ENCODE measurements around the gene WDR74.
A peak's percentile ranks its signal among the peaks of the same experiment; 100 is the strongest.

Gene WDR74

DNA sequence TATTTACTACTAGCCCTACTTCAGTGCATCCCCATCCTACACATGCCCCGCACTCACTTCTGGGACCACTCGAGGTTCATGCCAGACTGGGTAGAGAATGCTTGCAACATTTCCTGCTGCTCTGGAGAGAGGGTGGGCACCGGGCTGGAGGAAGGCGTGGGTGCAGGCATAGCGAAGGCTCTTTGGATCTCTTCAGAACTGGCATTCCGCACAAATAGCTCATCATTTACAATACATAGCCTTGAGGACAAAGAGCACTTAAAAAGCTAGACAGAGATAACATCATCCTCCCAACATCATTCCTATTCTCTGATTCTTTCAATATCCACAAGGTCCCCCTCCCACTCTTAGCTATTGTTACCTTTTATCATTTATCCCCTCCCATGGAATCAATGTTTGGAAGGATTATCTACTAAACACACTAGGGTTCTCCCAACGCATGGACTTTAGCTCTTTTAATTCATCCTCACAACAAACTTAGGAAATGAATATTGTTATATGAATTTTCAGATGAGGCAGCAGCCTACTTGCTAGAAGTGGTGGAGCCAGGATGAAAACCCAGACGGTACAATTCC, 45.1 kb downstream of the WDR74 start:
- no peak for DNase-seq (ENCODE audit: low read depth, low spot score)

DNA sequence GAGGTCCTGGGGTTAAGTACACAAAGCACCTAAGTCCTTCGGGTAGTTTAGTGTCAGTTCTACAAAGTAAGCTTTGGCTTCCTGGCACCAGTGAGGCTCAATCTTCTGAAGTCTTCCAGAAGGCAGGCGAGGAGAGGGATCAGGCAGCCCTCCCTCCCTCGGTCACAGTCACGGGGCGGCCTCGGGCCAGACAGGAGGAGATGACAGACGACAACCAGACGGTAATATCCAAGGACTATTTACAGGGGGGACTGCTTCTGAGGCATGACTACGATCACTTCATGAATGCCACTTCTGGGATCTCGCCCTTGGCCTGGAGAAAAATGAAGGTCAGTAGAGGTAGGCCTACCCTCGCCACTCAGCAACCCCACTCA, 47.2 kb downstream of the WDR74 start:
- DNase-seq (ENCODE audit: low read depth, low spot score) = peak; percentile 68

GRCh38 chr11:62791501-62792201, 47.7 kb downstream of the WDR74 start, which contains the start of gene TMEM223:
TSS of gene TMEM223 (minus strand) at chr11:62792006. CDS start at chr11:62791994, 12 bp downstream.
- DNase-seq (ENCODE audit: low read depth, low spot score) = peak; percentile 87

DNA sequence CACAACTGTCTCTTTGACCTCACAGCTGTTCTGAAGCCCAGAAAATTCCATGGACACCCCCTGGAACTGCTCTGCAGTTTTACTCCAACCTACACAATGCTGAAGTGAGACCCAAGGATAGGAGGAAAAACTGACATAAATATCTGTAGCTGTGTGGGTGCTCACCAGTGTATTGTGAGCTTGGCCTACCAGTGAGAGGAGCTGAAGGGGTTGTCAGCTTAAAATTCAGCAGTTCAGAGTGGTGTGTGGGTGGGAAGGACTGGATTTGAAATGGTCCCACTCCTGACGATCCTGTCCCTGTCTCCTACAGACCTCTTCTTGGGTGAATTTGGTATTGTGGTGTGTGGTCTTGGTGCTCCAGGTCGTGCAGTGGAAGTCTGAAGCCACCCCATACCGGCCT, 49.8 kb downstream of the WDR74 start:
- DNase-seq (ENCODE audit: low read depth, low spot score) = no peak

- peak; percentile 31 for DNase-seq (ENCODE audit: low read depth, low spot score)
These were observed 50.4 kb downstream of the WDR74 start for GRCh38 chr11:62788991-62789390.

DNA sequence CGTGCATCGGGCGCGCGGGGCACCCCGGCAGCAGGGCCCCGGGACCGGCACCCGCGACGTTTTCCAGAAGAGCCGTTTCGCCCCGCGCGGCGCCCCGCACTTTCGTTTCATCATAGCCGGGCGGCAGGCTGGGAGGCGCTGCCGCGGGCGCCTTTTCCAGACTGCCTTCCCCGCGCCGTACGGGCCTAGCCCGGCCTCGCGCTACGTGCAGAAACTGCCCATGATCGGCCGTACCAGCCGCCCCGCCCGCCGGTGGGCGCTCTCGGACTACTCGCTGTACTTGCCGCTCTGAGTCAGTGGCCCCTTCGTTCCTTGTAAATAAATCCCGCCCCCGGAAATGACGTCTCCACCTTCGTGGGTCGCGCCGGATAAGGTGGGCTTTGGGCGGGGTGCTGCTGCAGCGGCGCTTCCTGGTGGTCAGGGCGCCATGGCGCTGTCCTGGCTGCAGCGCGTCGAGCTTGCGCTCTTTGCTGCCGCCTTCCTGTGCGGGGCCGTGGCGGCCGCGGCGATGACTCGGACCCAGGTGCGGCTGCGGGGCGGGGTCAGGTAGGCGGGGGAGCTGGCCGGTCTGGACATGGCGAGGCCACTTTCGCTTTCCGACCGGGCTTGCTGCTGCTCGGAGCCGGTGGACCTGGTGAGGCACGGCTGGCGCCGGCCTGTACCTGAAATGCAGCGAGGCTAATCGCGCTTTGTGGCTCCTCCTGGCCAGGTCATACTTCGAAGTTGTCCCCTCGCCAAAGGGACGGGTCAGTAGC, 52.2 kb downstream of the WDR74 start, which contains the start of gene TMEM179B:
TMEM179B (plus strand) TSS at position 398 of the 755 bp plus-strand sequence; CDS start at position 428, 30 bp downstream.
- peak; percentile 99 for DNase-seq (ENCODE audit: low read depth, low spot score)

DNA sequence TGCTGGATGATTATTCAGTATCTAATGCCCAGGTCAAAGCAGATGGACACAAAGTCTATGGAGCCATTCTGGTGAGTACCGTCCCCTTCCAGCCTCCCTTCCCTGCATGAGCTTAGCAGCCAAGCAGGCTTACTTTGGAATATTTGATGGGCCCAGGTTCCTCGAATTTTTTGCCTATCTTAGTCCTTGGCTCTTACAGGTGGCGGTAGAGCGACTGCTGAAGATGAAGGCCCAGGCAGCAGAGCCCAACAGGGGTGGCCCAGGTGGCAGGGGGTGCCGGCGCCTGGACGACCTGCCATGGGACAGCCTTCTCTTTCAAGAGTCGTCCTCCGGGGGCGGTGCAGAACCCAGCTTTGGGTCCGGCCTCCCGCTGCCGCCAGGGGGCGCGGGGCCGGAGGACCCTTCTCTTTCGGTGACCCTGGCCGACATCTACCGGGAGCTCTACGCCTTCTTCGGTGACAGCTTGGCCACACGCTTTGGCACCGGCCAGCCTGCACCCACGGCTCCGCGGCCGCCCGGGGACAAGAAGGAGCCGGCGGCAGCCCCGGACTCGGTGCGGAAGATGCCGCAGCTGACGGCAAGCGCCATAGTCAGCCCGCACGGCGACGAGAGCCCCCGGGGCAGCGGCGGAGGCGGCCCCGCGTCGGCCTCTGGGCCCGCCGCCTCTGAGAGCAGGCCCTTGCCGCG, 52.9 kb downstream of the WDR74 start:
- peak; percentile 98 for DNase-seq (ENCODE audit: low read depth, low spot score)
